Esophagus squamous epithelium (tissue), 4 donors: ENCODE results near the gene BCAR1.

Experiments used
- CTCF ChIP-seq, 6 experiments: fragments of 450-650 bp in 4 of 6; fragments of 200-600 bp in 2 of 6; sonication (generic) in 2 of 6; IDR thresholded peaks; one replicate each; pipeline ENCODE4 v1.5.1; 2016 to 2019; ENCODE audit warnings: antibody characterized with exemption in 6 of 6, mild to moderate bottlenecking in 4 of 6, moderate library complexity in 4 of 6
- POLR2A ChIP-seq, 4 donors: fragments of 450-650 bp; IDR thresholded peaks; one replicate each; pipeline ENCODE4 v1.6.1; 2017; ENCODE audit warnings: antibody characterized with exemption in 4 of 4, mild to moderate bottlenecking in 4 of 4, moderate library complexity in 3 of 4

DNA sequence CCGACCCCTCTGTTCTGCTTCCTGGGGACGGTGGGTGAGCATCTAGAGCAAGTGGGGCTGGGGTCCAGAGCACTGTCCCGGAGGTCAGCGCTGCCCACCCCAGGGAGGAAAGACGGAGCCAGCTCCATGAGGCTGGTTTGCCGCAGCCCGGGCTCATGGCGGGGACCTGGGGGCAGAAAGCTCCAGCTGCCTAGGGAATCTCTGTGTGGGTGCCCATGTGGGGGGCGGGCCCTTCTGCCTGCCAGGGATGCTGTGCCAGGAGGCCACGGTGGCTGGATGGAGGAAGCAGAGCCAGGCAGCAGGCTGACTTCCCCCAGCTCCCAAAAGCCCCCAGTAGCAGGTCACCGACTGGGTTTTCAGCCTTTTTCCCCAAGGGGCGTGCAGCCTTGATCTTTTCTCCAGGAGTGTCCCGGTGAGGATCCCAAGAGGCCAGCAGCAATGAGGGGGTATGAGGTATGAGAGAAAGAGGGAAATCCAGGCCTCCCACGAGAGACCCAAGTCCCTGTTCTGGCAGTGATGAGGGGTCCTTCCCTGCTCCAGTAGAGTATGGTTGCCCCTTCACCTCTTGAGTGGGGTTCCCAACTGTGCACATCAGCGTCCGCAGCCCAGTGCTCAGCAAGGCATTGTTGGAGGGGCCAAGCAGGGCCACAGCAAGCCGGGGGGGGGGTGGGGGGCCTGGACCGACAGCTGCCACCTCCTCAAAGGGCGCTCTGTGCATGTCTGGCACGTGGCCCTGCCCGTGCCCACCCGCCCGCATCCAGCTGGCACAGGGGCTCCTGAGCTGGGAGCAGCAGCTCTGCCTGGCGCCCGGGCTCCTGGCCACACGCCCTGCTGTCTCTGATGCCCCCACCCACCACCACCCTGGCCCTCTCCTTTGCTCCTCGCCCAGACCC lies 15.6 kb upstream of the BCAR1 start:
- TF ChIP-seq CTCF (IDR thresholded peaks at IDR 0.05): no peak
- TF ChIP-seq POLR2A (IDR thresholded peaks at IDR 0.05): no peak
